SU-DHL-6 (cell line): ENCODE measurements around the gene TSSC4.

Source experiments
- EZH2phosphoT487 ChIP-seq: fragments of 200-600 bp; sonication (generic), shearing (Covaris generic); conservative IDR thresholded peaks from 2 replicates; pipeline ENCODE4 v1.6.1; 2018; ENCODE audit warnings: mild to moderate bottlenecking, antibody characterized with exemption, low read length, moderate library complexity, mixed read lengths
- TF ChIP-seq, protein P1 (sequence below): fragments of 200-600 bp; sonication (generic); IDR thresholded peaks from one replicate; pipeline ENCODE4 v1.5.1; 2017; ENCODE audit warnings: antibody characterized with exemption, mild to moderate bottlenecking, low read length, moderate library complexity; ENCODE audit not compliant: insufficient read depth, poor library complexity, severe bottlenecking

DNA sequence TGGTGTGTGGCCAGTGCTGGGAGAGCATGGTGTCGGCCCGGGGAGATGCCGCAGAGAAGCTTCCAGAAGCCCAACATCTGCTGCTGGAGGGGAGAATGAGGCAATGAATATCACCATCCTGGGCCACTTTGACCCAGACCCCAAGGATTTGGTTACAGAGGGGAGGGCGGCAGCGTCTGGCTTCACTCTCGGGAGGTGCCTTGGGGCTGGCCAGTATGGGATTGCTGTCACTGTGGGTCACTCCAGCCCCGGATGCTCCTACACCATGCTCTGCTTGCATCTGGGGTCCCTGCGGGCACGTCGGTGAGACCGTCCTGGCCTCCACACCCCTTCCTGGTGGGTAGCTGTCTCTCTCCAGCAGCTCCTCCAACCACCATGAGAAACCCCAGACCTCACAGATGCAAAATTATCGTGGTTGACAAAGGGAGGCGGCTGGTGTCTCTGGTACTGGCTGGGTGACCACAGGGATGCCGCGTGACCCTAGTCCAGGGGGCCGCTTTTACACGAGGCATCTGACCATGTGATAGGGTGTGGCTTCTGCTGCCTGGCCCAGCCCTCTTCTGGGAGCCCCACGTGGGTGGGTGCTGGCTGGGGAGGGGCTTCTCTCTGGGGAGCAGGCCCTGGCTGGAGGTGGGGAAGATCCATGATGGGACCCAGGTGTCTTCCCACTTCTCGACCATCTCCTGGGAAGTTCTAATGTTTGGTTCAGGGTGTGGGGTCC is 49.9 kb downstream of the TSSC4 start:
- TF ChIP-seq, protein P1, sequence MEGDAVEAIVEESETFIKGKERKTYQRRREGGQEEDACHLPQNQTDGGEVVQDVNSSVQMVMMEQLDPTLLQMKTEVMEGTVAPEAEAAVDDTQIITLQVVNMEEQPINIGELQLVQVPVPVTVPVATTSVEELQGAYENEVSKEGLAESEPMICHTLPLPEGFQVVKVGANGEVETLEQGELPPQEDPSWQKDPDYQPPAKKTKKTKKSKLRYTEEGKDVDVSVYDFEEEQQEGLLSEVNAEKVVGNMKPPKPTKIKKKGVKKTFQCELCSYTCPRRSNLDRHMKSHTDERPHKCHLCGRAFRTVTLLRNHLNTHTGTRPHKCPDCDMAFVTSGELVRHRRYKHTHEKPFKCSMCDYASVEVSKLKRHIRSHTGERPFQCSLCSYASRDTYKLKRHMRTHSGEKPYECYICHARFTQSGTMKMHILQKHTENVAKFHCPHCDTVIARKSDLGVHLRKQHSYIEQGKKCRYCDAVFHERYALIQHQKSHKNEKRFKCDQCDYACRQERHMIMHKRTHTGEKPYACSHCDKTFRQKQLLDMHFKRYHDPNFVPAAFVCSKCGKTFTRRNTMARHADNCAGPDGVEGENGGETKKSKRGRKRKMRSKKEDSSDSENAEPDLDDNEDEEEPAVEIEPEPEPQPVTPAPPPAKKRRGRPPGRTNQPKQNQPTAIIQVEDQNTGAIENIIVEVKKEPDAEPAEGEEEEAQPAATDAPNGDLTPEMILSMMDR = no peak
- no peak for TF ChIP-seq EZH2phosphoT487
